Panc1 (cell line): ENCODE measurements around the gene KRT83. TPM values are rescaled to one million over a fixed set of nuclear protein-coding genes. Genes with fewer than 3 reads are reported as not detected.
"Not testable (repeated sequence)": the region's sequence is repeated elsewhere in the genome, so short reads cannot be mapped to it uniquely, and the experiment has no call there.

Experiments
- ATAC-seq: fragments of 200-7000 bp; cut with Tn5 transposase; 2 replicates; pipeline ENCODE4 v1.9.1; 2020; ENCODE audit warnings: mild to moderate bottlenecking, moderate library complexity
- BruUV-seq: library from RNA; stranded (reverse); fragments of 400-500 nt; replicated peaks from 2 replicates; lab custom pipeline; 2021; lab: Mats Ljungman, UMichigan
- CTCF ChIA-PET: fragments of 300-600 bp; sonication (Branson Sonifier 250); formaldehyde crosslinking; loops from one replicate; lab custom pipeline; 2022; ENCODE audit warnings: antibody characterized with exemption; lab: Charles Lee
- POLR2A ChIA-PET: fragments of 300-600 bp; sonication (Branson Sonifier 250); formaldehyde crosslinking; loops from one replicate; lab custom pipeline; 2022; ENCODE audit warnings: antibody characterized with exemption; lab: Charles Lee
- DNase-seq: peaks from one replicate; pipeline ENCODE4 v3.0.0-alpha.2; 2010; ENCODE audit warnings: low read depth, low spot score
- H3K27ac ChIP-seq: 2 replicates; pipeline ENCODE4 v1.5.1; 2011; ENCODE audit warnings: mild to moderate bottlenecking, low read length, inconsistent platforms
- H3K27me3 ChIP-seq: fragments of 200-500 bp; sonication (Bioruptor generic); 2 replicates; pipeline ENCODE4 v1.6.0; 2014; ENCODE audit warnings: low read length, inconsistent platforms; ENCODE audit not compliant: control insufficient read depth, insufficient read depth
- H3K36me3 ChIP-seq: fragments of 200-500 bp; sonication (Bioruptor generic); 2 replicates; pipeline ENCODE4 v1.5.1; 2014; ENCODE audit warnings: inconsistent platforms, mild to moderate bottlenecking, low read length, moderate library complexity; ENCODE audit not compliant: control insufficient read depth, insufficient read depth
- H3K4me1 ChIP-seq: 2 replicates; pipeline ENCODE4 v1.5.1; 2011; ENCODE audit warnings: inconsistent platforms, mild to moderate bottlenecking, low read length, moderate library complexity; ENCODE audit not compliant: control insufficient read depth, insufficient read depth
- H3K4me3 ChIP-seq, 2 experiments: 2 replicates each; pipeline ENCODE4 v1.5.1; 2011 to 2012; ENCODE audit warnings: low read depth in 2 of 2, low read length in 2 of 2, mild to moderate bottlenecking in 2 of 2, inconsistent platforms in 1 of 2, moderate library complexity in 1 of 2
- H3K9me3 ChIP-seq: fragments of 200-500 bp; sonication (Bioruptor generic); 2 replicates; pipeline ENCODE4 v1.5.1; 2014; ENCODE audit warnings: low read depth, mild to moderate bottlenecking, inconsistent platforms, low read length, moderate library complexity; ENCODE audit not compliant: control insufficient read depth, insufficient read depth
- POLR2AphosphoS5 ChIP-seq: IDR thresholded peaks from 2 replicates; pipeline ENCODE4 v1.6.1; 2012; ENCODE audit warnings: mild to moderate bottlenecking, low read depth, low read length, moderate library complexity
- SIN3A ChIP-seq: IDR thresholded peaks from 2 replicates; pipeline ENCODE4 v1.6.1; 2012; ENCODE audit warnings: low read depth, mild to moderate bottlenecking, low read length, moderate library complexity, borderline replicate concordance; ENCODE audit not compliant: insufficient read depth
- TCF7L2 ChIP-seq: IDR thresholded peaks from 2 replicates; pipeline ENCODE4 v1.6.1; 2011; ENCODE audit warnings: mild to moderate bottlenecking, low read depth, low read length, inconsistent platforms
- in situ Hi-C: cut with HindIII; loops from 2 replicates; pipeline ENCODE4 v1.10.0; 2016; ENCODE audit warnings: low sequenced_read_pairs, low pct_unique_long_range_greater_than_20kb
- intact Hi-C: fragments of 100-400 bp; cut with micrococcal nuclease; formaldehyde crosslinking; loops from one replicate; pipeline ENCODE4 v1.10.0; 2022; ENCODE audit not compliant: unreplicated experiment
- total RNA-seq: library from RNA; stranded (reverse); gene quantifications from one replicate; pipeline ENCODE4 v1.2.1, GENCODE V29; 2021; ENCODE audit not compliant: unreplicated experiment
- TF ChIP-seq, protein P1 (sequence below): fragments of 450-650 bp; IDR thresholded peaks from 2 replicates; pipeline ENCODE4 v1.5.1; 2017; ENCODE audit warnings: mild to moderate bottlenecking
- TF ChIP-seq, protein P2 (sequence below), 2 experiments: IDR thresholded peaks; 2 replicates each; pipeline ENCODE4 v1.6.1; 2011 to 2012; ENCODE audit warnings: low read depth in 2 of 2, control low read depth in 1 of 2, low read length in 1 of 2, mild to moderate bottlenecking in 1 of 2, moderate library complexity in 1 of 2; ENCODE audit not compliant: insufficient read depth in 1 of 2

KRT83 gene
- total RNA-seq, 1 experiment from 2014 or later, result 0.28 TPM

DNA sequence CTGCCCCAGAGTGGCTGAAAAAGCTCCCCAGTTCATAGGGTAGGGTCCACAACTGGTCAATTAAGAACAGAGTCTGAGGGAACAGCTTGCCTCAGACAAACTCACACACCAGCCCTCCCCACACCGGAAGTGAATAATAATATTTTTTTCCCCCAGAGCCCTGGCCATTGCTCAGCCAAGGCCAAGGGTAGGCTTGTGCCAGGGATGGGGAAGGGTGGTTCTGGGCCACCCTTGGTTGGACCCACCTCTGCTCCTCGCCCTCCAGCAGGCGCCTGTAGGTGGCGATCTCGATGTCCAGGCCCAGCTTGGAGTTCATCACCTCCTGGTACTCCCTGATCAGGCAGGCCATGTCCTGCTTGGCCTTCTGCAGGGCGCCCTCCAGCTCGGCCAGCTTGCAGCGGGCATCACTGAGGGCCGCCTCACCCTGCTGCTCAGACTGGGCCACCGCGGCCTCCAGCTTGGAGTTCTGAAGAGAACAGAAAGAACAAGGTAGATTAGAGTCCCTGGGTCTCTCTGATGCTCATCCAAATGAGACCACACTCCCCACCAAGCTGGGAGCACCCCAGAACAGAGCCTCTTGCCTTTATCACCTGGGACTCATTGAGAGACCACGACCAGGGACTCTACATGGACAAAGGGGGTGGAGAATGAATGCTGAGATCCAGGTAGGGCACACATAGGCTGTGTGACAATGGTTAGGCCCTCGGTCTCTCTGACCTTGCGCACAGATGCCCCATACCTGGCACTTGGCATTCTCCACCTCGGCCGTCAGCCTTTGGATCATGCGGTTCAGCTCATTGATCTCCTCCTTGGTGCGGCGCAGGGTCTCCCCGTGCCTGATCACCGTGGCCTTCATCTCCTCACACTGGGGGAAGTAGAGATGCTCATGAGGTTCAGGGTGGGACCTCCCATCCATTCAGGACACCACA, 34.1 kb downstream of the KRT83 start:
- H3K27me3 ChIP-seq, in situ Hi-C loops, H3K4me3 ChIP-seq, H3K36me3 ChIP-seq, BruUV-seq, POLR2A ChIA-PET, intact Hi-C loops, H3K9me3 ChIP-seq, DNase-seq, ATAC-seq: not testable (repeated sequence)
- CTCF ChIA-PET, result interaction anchor here (0.6 kb wide), 1 partner anchor 1058 kb away, joined by 3 read pairs; no protein-coding TSS in a partner anchor
- Histone ChIP-seq H3K4me1 (peaks cover 15% of the 10 kb centered on the region), H3K27ac (peak overlapping the region; percentile 42)
- TF ChIP-seq, protein P1, sequence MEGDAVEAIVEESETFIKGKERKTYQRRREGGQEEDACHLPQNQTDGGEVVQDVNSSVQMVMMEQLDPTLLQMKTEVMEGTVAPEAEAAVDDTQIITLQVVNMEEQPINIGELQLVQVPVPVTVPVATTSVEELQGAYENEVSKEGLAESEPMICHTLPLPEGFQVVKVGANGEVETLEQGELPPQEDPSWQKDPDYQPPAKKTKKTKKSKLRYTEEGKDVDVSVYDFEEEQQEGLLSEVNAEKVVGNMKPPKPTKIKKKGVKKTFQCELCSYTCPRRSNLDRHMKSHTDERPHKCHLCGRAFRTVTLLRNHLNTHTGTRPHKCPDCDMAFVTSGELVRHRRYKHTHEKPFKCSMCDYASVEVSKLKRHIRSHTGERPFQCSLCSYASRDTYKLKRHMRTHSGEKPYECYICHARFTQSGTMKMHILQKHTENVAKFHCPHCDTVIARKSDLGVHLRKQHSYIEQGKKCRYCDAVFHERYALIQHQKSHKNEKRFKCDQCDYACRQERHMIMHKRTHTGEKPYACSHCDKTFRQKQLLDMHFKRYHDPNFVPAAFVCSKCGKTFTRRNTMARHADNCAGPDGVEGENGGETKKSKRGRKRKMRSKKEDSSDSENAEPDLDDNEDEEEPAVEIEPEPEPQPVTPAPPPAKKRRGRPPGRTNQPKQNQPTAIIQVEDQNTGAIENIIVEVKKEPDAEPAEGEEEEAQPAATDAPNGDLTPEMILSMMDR, result peak; percentile 66

DNA sequence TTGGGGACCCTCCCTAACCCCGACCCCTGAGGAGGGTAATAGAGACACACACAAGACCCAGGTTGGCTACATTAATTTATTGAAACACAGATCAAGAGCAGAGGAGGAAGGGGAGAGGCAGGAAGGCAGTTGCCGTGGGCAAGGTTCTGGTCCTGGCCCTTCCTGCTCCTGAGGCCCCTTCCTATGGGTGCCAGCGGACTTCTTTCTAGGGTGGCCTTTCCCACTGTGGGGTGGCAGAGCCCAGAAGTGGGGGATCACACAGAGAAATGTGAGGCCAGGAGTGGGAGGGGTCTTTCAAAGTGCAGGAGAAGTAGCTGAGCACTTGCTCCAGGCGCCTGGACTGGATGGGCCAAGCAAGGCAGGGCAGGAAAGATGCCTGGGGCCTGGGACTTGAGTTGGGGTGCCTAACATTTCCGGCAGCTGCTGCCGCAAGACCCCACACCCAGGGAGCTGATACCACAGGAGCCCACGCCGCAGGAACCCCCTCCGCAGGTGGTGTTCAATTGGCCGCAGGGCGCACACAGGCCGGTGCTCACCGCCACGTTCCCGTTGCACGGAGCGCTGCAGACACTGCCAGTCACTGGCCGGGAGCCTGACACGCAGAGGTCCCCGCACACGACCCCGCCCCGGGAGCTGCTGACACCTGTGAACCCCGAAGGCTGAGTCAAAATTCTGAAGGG, 35.2 kb downstream of the KRT83 start:
- Histone ChIP-seq H3K27ac (peak overlapping the region; percentile 74), H3K4me3 (no peak overlapping the region), H3K4me1 (peaks cover 24% of the 10 kb centered on the region), H3K9me3 (no peaks in the 10 kb centered on the region), H3K36me3 (no peaks in the 10 kb centered on the region), H3K27me3 (no peaks in the 10 kb centered on the region)
- DNase-seq (no peak), ATAC-seq (no peak)
- POLR2A ChIA-PET, result no interaction called here
- CTCF ChIA-PET, result interaction anchor here (0.6 kb wide), 1 partner anchor 1059 kb away, joined by 3 read pairs; no protein-coding TSS in a partner anchor
- in situ Hi-C loops, result no loop called here
- intact Hi-C loops, result no loop called here
- TF ChIP-seq TCF7L2 (no peak), SIN3A (no peak), POLR2AphosphoS5 (no peak)
- TF ChIP-seq, protein P1, result no peak
- TF ChIP-seq, protein P2, sequence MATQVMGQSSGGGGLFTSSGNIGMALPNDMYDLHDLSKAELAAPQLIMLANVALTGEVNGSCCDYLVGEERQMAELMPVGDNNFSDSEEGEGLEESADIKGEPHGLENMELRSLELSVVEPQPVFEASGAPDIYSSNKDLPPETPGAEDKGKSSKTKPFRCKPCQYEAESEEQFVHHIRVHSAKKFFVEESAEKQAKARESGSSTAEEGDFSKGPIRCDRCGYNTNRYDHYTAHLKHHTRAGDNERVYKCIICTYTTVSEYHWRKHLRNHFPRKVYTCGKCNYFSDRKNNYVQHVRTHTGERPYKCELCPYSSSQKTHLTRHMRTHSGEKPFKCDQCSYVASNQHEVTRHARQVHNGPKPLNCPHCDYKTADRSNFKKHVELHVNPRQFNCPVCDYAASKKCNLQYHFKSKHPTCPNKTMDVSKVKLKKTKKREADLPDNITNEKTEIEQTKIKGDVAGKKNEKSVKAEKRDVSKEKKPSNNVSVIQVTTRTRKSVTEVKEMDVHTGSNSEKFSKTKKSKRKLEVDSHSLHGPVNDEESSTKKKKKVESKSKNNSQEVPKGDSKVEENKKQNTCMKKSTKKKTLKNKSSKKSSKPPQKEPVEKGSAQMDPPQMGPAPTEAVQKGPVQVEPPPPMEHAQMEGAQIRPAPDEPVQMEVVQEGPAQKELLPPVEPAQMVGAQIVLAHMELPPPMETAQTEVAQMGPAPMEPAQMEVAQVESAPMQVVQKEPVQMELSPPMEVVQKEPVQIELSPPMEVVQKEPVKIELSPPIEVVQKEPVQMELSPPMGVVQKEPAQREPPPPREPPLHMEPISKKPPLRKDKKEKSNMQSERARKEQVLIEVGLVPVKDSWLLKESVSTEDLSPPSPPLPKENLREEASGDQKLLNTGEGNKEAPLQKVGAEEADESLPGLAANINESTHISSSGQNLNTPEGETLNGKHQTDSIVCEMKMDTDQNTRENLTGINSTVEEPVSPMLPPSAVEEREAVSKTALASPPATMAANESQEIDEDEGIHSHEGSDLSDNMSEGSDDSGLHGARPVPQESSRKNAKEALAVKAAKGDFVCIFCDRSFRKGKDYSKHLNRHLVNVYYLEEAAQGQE (IDR thresholded peaks at IDR 0.05; ENCODE audit: insufficient read depth in 1 of 2, low read depth in 2 of 2, low read length in 1 of 2), result no peak
- no TSS peak for BruUV-seq
